ENCODE data around the gene HOXB4.

The HOXB4 gene

GRCh38 chr17:48528936-48529682 is 49.0 kb downstream of the HOXB4 start:
- DNase-seq (ENCODE audit: low spot score) = no peak

DNA sequence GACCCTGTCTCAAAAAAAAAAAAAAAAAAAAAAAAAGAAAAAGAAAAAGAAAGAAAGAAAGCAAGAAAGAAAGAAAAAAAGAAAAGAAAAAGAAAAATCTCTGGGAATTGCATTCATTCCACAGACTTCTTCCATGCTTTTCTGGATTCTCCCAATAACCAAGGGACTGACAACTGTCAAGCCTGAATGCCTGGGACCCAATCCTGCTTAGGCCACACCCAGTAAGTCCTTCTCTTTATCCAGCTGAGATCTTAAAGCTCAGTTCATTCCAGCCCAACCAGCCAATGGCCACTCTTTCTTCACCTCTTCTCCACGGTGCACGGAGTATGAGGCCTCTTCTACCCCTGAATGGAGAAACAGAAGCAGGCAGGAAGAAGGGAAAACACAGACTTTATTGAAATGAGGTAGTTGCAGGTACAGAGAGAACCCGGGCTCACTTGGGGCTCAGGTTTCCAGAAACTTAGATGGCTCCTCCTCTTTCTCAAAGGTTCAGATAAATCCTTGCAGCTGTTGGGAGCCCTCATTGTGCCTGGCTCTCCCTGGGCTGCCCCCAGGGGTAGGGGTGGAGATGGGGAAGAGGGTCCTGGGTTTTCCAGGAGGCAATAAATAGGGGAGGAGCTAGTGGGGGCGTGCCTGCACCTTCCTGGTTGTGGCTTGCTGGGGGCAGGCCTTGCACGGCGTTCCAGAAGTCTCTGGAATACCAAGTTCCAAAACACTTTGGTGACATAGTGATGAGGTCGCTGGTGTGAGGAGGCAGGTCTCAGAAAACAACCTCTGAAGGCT is 49.8 kb downstream of the HOXB4 start:
- DNase-seq (ENCODE audit: low spot score) = no peak

DNA sequence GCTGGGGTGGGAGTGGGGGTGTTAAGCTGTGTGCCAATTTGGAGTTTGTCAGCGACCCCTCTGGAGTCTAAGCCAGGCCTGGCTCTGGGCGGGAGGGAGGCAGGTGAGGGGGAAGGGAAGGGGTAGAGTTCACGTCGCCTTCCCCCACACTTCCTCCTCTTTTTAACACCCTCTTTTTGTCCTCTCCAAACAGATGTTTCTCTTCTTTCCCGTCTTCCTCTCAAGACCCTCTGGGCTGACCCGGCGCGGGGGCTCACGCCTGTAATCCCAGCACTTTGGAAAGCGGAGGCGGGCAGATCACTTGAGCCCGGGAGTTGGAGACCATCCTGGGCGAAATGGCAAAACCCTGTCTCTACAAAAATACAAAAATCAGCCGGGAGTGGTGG is 50.6 kb downstream of the HOXB4 start:
- DNase-seq (ENCODE audit: low spot score) = no peak

DNA sequence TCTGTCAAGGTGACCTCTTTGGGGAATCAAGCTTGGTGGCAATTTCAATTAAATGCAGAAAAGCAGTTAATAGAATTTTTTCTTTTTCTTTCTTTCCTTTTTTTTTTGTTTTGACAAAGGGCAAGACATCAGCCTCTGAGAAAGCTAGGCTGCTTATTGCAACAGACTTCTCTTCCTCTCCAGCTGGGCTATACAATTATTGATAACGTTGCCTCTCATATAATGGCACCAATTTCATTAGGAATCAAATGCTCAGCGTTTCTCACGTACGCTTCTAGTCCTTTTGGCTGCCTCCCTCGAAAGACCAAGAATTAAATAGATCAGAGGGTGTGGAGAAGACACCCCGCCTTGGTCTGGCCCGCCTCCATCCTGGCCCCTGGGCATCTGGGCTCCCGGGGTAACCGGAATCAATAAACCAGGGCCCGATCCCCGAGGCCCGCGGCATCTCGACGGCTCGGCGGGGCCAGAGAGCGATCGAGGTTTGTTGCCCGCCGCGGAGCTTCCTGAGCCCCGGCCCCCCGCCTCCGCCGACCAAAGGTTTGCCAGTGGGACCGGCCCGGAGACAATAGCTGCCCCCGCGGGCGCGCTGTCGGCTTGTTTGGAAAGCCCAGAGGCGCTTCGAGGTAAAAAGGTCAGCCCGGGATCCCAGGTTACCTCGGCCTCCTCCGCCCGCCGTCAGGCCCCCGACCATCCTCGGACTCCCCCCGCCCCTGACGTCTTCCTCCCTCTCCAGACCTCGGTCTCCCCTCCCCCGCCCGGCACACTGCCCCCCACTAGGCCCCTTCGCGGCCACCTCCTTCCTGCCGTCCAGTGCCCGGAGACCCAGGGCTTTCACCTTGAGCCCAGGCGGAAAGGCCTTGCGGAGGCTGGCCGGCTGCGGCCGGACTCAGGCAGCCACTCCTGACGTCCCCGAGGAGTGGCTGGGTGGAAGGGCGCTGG is 51.3 kb downstream of the HOXB4 start:
- DNase-seq (ENCODE audit: low spot score) = no peak
